OCI-LY7 (cell line): ENCODE results near the gene ZNRF3.

Source experiments
- EZH2phosphoT487 ChIP-seq: fragments of 200-600 bp; sonication (generic); IDR thresholded peaks from 2 replicates; pipeline ENCODE4 v1.6.1; 2018; ENCODE audit warnings: low read depth, borderline replicate concordance, mild to moderate bottlenecking, mixed run types, antibody characterized with exemption, low read length, moderate library complexity, mixed read lengths
- TF ChIP-seq, protein P1 (sequence below): fragments of 200-600 bp; sonication (generic); conservative IDR thresholded peaks from 2 replicates; pipeline ENCODE4 v1.5.1; 2014; ENCODE audit warnings: mild to moderate bottlenecking, antibody characterized with exemption, low read length, moderate library complexity, mixed read lengths

DNA sequence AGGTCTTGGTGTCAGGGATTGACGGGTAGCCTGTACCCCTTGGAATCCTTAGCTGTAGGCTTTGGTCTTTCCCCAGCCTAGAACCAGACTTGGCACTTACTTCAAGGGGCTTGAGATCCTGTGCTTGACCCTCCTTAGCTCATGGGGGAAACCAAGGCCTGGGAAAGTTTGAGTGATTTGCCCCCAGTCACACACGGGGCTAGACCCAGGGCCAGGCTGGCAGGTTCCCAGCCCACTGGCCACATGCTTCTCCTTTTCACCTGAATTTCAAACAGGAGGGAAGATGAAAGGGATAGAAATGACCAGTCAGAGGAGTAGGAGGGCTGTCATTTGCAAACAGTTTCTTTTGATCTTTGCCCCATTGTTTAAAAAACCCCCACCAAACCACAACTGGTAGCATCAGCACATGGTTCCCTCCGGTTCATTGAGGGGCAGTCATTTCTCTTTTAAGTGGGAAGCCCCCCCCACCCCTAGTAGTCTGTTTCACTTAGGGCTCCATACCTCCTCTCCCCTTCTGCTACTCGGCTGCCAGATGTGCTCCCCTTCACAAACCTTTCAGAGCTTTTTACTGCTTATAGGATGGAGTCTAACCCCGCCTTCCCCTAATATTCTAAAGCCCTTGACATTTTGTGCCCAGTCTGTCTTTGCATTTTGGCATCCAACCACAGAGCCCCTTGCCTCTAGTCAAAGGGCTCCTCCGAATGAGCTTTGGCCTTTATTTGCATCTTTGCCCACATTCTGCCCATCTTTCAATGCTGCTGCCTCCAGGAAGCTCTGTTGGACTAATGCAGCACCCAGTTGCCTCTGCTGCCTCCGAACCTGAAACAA is 37.6 kb downstream of the ZNRF3 start:
- TF ChIP-seq, protein P1, sequence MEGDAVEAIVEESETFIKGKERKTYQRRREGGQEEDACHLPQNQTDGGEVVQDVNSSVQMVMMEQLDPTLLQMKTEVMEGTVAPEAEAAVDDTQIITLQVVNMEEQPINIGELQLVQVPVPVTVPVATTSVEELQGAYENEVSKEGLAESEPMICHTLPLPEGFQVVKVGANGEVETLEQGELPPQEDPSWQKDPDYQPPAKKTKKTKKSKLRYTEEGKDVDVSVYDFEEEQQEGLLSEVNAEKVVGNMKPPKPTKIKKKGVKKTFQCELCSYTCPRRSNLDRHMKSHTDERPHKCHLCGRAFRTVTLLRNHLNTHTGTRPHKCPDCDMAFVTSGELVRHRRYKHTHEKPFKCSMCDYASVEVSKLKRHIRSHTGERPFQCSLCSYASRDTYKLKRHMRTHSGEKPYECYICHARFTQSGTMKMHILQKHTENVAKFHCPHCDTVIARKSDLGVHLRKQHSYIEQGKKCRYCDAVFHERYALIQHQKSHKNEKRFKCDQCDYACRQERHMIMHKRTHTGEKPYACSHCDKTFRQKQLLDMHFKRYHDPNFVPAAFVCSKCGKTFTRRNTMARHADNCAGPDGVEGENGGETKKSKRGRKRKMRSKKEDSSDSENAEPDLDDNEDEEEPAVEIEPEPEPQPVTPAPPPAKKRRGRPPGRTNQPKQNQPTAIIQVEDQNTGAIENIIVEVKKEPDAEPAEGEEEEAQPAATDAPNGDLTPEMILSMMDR, result no peak
- TF ChIP-seq EZH2phosphoT487, result no peak
